ENCODE measurements around the gene DENND2A. TPM values are rescaled to one million over a fixed set of nuclear protein-coding genes. Genes with fewer than 3 reads are reported as not detected.

DENND2A gene
- total RNA-seq, 4 donors from 2014 or later, result 2.0 to 10.9 (median 5.1) TPM

DNA sequence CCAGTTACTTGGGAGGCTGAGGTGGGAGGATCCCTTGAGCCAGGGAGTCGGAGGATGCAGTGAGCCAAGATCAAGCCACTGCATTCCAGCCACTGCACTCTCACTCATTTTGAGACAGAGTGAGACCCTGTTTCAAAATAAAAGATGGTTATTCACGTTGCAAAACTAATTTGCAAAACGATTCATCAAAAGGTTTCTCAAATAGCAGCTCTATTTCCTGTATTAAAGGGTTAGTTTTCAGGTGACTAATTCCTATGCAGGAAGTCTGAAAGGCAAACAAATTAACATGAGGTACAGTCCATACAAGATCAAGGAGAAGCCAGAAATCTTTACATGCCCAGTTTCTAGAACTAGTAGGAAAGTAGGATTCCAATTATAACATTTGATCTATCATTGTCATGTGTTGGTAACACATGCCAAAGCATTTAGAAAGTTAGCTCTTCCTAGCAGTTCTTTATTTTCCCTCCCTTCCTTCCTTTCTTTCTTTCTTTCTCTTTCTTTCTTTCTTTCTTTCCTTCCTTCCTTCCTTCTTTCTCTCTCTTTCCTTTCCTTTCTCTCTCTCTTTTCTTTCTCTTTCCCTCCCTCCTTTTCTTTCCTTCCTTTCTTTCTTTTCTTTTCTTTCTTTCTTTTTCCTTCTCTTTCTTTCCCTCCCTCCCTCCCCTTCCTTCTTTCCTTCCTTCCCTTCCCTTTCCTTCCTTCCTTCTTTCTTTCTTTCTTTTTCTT lies 49.3 kb downstream of the DENND2A start:
- no peak overlapping the region for H3K27ac ChIP-seq
- intact Hi-C loops (cut with DNase I), result no loop called here

GRCh38 chr7:140587243-140587642 lies 53.4 kb downstream of the DENND2A start:
- Histone ChIP-seq H3K9me3 (no peaks in the 10 kb centered on the region), H3K4me1 (no peaks in the 10 kb centered on the region), H3K36me3 (no peaks in the 10 kb centered on the region), H3K4me3 (replicated peaks in 1 of 3) (no peak overlapping the region), H3K27ac (no peak overlapping the region), H3K27me3 (no peaks in the 10 kb centered on the region)
- no peak for TF ChIP-seq POLR2A (IDR thresholded peaks at IDR 0.05)
- TF ChIP-seq, protein P1, sequence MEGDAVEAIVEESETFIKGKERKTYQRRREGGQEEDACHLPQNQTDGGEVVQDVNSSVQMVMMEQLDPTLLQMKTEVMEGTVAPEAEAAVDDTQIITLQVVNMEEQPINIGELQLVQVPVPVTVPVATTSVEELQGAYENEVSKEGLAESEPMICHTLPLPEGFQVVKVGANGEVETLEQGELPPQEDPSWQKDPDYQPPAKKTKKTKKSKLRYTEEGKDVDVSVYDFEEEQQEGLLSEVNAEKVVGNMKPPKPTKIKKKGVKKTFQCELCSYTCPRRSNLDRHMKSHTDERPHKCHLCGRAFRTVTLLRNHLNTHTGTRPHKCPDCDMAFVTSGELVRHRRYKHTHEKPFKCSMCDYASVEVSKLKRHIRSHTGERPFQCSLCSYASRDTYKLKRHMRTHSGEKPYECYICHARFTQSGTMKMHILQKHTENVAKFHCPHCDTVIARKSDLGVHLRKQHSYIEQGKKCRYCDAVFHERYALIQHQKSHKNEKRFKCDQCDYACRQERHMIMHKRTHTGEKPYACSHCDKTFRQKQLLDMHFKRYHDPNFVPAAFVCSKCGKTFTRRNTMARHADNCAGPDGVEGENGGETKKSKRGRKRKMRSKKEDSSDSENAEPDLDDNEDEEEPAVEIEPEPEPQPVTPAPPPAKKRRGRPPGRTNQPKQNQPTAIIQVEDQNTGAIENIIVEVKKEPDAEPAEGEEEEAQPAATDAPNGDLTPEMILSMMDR (IDR thresholded peaks at IDR 0.05), result no peak
- intact Hi-C loops (cut with DNase I), result no loop called here
- 85 to 87% methylated on average over 9 of the region's 9 CpGs for WGBS, 2 donors
- DNase-seq, result no peak

More for the DNA sequence above, 49.3 kb downstream of the DENND2A start:
- Histone ChIP-seq H3K4me1 (no peaks in the 10 kb centered on the region), H3K27me3 (no peaks in the 10 kb centered on the region), H3K9me3 (no peaks in the 10 kb centered on the region), H3K4me3 (replicated peaks in 1 of 3) (no peak overlapping the region), H3K36me3 (no peaks in the 10 kb centered on the region)
- 72 to 81% methylated on average over 3 of the region's 3 CpGs for WGBS, 2 donors
- no peak for DNase-seq
- TF ChIP-seq, protein P1 (IDR thresholded peaks at IDR 0.05), result no peak
- no peak for TF ChIP-seq POLR2A (IDR thresholded peaks at IDR 0.05)

DNA sequence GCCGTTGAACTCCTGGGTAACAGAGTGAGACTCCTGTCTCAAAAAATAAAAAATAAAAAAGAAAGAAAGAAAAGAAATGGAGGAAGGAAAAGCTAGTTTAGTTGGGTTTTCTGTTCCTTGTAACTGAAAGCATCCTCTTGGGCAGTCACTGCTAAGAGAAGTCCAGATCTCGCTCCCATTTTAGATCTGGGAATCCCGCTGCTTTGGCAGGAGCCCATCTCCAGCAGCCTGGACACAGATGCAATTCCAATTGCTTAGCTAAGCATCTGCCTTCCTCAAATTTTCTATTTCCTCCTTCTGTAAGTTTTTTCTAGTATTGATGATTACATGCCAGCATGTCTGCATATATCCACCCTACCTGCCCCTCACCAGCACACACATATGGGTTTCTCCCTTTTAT lies 54.1 kb downstream of the DENND2A start:
- no peaks in the 10 kb centered on the region for H3K4me1 ChIP-seq
- H3K27ac ChIP-seq, result no peak overlapping the region
- intact Hi-C loops (cut with DNase I), result no loop called here
- no peaks in the 10 kb centered on the region for H3K9me3 ChIP-seq
- no peak for TF ChIP-seq POLR2A (IDR thresholded peaks at IDR 0.05)
- TF ChIP-seq, protein P1 (IDR thresholded peaks at IDR 0.05), result no peak
- H3K36me3 ChIP-seq, result no peaks in the 10 kb centered on the region
- no peaks in the 10 kb centered on the region for H3K27me3 ChIP-seq
- no peak for DNase-seq
- no peak overlapping the region for H3K4me3 ChIP-seq (replicated peaks in 1 of 3)
- WGBS, 2 donors, result 84 to 85% methylated on average over 3 of the region's 3 CpGs

- no peaks in the 10 kb centered on the region for H3K9me3 ChIP-seq
- TF ChIP-seq, protein P1 (IDR thresholded peaks at IDR 0.05), result no peak
- no peak for TF ChIP-seq POLR2A (IDR thresholded peaks at IDR 0.05)
- WGBS, 2 donors, result 95 to 97% methylated on average over 7 of the region's 7 CpGs
- no peaks in the 10 kb centered on the region for H3K27me3 ChIP-seq
- no peak overlapping the region for H3K27ac ChIP-seq
- H3K4me3 ChIP-seq (replicated peaks in 1 of 3), result no peak overlapping the region
- DNase-seq, result no peak
- H3K4me1 ChIP-seq, result no peaks in the 10 kb centered on the region
- no peaks in the 10 kb centered on the region for H3K36me3 ChIP-seq
- intact Hi-C loops (cut with DNase I), result no loop called here
Observed at GRCh38 chr7:140585333-140585732, 55.3 kb downstream of the DENND2A start.

- H3K4me3 ChIP-seq (replicated peaks in 1 of 3), result no peak overlapping the region
- no peaks in the 10 kb centered on the region for H3K9me3 ChIP-seq
- intact Hi-C loops (cut with DNase I), result no loop called here
- no peaks in the 10 kb centered on the region for H3K4me1 ChIP-seq
- H3K27ac ChIP-seq, result no peak overlapping the region
- no peak for TF ChIP-seq POLR2A (IDR thresholded peaks at IDR 0.05)
- TF ChIP-seq, protein P1 (IDR thresholded peaks at IDR 0.05), result no peak
- WGBS, 2 donors, result 95 to 98% methylated on average over 4 of the region's 4 CpGs
- no peaks in the 10 kb centered on the region for H3K27me3 ChIP-seq
- no peaks in the 10 kb centered on the region for H3K36me3 ChIP-seq
- DNase-seq, result no peak
Observed at GRCh38 chr7:140584195-140584851, 56.3 kb downstream of the DENND2A start.

Data from thyroid gland (tissue), 4 donors.